ENCODE data around the gene SHF.
"Not testable (repeated sequence)": the region's sequence is repeated elsewhere in the genome, so short reads cannot be mapped to it uniquely, and the experiment has no call there.

Gene SHF, protein sequence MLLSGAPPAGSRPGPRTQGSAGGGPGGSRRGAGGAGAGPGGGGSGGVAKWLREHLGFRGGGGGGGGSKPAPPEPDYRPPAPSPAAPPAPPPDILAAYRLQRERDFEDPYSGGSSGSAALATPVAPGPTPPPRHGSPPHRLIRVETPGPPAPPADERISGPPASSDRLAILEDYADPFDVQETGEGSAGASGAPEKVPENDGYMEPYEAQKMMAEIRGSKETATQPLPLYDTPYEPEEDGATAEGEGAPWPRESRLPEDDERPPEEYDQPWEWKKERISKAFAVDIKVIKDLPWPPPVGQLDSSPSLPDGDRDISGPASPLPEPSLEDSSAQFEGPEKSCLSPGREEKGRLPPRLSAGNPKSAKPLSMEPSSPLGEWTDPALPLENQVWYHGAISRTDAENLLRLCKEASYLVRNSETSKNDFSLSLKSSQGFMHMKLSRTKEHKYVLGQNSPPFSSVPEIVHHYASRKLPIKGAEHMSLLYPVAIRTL

DNA sequence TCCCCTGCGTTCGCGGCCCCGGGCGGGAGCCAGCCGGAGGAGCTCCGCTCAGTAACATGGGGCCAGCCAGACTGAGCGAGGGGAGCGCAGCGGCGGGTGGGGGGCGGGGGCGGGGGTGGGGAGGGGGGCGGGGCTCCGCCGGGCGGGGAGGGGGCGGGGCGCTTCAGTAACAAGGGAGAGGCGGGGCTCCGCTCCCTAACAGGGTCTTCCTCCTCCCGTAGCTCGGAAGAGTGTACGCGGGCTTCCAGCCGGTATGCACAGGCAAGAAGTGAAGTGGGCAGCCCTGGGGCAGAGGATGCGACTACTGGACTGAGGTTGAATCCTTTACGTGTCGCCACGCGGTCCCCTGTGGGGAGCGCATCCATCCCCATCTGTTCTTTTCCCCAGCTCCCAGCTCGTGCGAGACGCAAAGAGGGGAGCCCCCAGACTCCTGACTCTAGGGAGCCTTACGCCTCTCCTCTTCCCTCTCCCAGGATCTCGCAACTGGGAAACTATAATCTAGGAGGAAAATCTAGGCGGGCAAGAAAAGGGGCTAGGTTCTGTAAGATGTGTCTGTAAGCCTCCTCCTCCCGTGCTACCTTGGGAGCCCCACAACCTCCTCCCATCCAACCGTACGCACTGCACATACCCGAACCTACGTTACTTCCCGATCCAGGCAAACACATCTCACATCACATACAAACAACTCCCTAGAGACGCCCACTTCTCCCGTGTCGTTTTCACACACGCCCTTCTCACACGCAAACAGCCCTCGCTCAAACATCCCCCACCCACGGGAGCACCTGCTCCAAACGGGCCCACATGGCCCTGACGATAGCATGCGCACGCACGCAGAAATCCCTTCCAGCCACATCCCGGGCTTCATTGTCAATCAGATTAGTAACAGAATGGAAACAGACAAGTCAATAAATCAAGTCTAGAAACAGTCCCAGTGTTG is at the start of gene SHF:
Gene SHF (minus strand): TSS at position 73 of the 937 bp plus-strand sequence. CDS start 15 bp downstream, at position 58.
- peak; percentile 53 to 76 for DNase-seq

DNA sequence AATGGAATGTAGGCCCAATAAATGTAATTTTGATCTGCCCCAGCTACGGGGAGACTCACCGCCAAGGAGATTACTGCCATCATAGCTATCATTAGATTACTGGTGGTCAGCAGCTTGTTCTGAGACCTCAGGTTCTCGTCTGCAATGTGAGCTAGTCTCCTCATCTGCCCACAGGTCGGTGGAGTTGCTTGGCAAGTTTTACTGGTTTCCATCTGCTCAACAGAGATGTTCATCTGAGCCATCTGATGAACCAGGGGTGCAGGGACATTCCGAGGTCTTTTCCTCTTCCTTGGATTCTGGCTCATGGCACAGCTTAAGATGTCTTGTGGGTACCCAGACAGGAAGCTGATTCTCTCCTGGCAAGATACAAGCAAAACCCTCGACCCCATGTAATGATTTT is 49.0 kb upstream of the SHF start:
- not testable (repeated sequence) for DNase-seq

DNA sequence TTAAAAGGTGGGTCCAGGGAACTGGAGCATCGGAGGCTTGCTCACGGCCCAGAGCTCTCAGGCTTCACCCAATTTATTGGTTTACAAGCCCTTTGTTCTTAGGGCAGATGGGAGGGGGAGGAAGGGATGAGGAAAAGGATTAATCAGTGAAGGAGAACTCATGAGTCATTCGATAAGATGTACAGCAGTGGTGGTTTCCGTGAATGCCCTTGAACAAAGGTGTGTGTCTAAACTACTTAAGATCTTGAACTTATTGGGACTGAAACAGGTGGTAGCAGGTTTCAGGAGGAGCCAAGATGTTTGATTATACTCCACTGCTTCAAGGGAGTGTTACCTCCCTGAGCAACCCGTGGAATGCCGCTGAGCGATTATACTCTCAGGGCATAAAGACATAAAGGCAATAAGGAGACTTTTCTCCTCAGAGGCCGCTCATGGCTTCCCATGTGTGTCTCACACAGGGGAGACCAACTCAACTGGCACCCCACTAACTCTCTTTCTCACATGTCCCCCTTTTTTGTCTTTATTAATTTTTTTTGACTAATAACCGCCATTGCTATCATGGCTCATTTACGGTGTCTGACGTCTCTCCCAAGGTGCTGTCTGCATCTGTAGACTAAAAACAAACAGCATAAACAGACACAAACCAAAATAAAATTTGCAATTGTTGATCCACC is 46.9 kb upstream of the SHF start:
- no peak for DNase-seq

DNA sequence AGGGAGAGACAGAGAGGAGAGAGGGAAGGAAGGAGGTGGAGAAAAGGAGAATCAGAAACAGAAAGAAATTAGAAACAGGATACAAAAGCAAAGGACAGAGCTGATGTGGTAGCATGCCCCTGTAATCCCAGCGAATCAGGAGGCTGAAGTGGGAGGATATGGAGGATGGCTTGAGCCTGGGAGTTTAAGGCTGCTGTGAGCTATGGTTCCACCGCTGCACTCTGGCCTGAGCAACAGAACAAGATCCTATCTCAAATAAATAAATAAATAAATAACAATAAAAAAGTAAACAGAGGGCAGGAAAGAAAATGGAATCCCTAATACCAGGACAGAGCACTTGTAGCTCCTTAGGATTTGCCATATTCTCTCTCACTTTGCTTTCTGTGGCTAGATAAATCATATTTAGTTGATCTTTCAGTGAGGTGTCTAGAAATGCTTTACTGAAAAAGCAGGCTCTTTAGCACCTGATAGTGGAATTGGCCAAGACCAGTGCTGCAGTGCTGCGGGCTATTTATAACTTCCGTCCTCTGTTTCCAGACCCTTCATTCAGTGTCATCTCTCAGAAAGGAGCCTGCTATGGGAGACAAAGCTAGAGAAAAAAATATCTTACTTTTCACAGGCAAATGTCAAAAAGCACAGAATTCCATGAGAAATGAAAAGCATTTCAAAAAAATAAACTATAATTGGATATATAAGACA is 44.2 kb upstream of the SHF start:
- no peak for DNase-seq

DNA sequence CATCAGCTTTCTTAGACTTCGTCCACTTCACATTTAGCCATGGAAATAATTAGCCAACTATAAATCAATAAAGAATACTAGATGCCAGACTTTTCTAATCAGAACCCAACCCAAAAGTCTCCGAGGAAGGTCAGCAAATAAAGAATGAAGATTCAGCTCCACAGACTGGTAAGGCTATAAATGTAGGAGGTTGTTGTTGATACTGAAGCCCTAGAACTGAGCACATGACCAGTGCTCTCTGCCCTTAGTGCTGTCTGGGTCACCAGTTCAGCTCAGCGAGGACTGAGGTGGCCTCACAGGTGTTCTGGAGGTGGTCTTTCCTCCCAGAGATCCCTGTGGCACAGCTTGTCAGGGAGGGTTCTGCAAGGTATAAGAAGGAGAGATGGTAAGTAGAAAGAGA is 43.4 kb upstream of the SHF start:
- no peak for DNase-seq

DNA sequence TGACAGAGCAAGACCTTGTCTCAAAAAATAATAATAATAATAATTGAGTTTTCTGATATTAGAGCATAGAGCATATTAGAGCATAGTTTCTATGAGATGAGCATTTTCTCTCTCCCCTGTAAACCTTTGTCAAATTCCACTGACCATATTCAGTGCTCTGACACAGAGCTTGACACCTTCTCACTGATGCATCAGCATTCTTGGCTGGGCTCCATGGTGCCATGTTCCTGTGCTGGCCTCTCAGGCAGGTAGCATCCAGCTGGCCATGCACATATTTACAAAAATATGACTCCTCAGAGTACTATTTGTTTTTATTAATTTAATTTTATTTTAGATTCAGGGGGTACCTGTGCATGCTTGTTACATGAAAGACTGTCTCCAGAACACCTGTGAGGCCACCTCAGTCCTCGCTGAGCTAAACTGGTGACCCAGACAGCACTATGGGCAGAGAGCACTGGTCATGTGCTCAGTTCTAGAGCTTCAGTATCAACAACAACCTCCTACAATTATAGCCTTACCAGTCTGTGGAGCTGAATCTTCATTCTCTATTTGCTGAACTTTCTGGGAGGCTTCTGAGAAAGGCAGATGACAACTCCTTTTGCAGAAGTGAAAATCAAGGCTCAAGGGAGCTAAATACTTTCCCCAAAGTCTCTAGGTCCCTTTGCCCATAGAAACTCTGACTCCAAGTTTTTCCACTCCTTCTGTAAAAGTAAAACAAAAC is 42.6 kb upstream of the SHF start:
- no peak for DNase-seq

DNA sequence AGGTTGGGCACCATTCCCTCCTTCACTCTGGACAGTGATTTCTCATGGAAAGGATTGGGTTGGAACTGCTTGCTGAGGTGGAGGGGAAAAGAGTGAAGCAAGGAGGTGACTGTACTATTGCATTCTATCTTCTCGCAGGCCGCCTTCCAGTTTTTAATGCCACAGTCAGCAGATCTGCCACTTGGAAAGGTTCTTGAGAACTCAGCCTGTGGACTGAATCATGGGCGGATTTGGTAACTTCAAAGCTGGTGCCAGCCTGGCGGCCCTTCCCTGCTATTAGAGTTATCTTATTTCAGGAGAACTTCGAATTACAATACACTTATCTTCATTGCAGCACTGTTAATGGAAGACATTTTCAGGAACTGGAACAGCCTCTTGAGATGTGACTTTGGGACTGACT is 41.2 kb upstream of the SHF start:
- DNase-seq, result no peak

DNA sequence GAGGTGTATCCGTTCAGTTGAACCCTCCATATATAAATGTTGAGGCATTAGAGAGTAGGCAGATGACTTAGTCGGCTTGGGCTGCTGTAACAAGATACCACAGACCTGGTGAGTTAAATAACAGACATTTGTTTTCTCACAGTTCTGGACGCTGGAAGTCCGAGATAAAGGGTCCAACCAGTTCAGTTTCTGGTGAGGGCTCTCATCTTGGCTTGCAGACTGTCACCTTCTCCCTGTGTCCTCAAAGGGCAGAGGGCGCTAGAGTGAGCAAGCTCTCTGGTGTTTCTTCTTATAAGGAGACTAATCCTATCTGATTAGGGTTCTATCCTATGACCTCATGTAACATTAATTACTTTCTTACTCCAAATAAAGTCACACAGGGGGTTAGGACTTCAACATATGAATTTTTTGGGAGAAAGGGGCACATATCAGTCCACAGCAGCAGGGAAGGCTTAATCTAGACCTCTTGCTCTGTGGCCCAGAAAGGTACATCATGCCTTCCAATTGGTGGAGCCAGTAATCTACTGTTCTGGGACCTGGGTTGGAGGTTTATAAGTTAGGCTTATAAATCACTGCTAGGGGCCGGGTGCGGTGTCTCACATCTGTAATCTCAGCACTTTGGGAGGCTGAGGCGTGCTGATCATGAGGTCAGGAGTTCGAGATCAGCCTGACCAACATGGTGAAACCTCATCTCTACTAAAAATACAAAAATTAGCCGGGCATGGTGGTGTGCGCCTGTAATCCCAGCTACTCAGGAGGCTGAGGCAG is 37.9 kb upstream of the SHF start:
- DNase-seq, result no peak

DNA sequence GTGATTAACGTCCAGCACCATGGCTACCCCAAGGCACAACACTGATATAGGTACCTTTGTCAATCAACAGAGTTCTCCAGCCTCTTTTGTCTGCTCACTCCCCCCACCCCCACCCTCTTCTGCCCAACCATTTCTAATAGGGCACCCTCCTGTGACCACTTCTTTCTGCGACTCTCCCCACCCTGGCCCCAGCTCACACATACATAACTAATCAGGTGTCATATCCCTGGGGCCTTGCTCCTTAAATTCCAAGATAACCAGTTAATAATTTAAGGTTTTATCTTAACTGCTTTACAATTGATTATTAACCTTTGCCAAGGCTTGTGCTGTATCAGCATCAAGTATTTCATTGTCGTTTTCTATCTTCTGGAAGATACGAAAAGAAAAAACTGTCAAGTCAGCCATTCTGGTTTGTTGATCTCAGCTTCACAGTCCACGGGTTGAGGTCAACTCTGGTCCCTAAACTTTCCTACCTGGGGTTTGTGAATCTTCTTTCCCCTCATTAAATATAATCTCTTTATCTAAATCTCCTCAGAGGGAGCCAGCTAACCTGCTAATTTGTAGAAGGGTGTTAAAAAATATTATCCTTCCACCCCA is 37.0 kb upstream of the SHF start:
- DNase-seq, result no peak

DNA sequence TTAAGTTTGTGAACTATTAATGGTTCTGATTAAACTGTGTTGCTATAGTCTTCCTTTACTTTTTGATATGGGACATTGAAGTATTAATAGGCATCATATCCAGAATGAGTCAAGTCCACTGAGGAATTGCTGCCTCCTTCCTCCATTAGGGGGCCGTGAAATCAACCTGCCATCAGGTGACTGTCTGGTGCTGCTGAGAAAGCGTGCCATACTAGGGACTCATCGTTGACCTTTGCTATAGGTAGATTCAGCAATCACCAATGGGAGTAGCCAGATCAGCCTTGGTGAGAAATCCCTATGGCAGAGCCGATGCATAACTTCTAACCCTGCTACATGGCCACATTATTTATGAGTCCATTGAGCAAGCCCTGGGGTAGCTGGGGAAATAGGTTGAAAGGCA is 34.2 kb upstream of the SHF start:
- no peak for DNase-seq

DNA sequence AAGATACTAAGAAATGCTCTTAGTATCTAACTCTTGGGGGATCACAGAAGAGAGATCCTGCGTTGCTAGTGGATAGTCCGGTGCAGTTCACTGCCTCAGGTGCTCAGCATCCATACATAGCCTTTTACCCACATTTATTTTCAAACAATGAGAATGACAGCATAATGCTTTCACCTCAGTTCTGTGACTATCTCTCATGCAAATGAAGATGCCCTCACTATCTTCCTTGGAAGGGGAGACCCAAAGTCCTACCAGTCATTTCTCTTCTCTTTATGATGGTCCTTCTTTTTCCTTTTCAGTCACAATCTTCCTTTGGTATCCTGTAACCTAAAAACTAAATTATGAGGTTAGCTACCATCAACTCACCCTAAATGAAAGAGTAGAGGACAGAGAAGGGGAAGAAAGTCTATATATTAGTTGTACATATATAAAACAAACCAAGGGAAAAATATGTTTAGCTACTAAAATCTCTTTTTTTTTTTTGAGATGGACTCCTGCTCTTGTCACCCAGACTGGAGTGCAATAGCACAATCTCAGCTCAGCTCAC is 33.4 kb upstream of the SHF start:
- DNase-seq, result no peak

DNA sequence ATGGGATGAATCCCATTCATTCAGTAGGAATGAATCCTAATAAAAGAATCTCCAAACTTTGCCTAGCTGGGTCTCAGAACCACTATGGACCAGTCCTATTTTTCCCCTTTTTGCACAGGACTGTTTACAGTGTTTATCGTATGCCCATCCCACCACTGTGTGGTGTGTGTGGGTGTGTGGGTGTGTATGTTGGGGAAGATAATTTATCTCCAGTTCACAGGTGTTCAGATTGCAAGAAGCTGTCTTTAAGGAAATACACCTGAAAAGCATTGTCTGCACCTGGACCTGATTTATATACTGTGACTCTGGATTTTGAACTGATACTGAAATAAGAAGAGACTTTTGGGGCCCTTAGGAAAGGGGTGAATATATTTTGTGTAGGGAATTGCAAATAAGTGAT is 24.7 kb upstream of the SHF start:
- DNase-seq, result no peak

DNA sequence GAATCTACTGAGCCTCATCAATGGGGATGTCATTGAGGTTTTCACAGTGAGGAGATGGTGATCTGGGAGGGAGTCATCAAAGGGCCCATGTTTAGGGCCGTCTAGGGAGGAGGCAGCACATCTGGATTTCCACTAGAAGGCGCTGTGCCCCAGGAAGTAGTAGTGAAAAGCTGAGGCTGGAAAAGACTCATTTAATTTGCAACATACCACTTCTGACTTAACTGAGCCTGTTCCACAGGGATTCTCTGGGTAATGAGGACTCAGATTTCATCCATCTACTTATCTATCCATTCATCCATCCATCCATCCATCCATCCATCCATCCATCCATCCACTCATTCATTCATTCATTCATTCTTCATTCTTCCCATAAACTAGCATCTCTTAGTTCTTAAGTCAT is 17.4 kb upstream of the SHF start:
- peak; percentile 61 to 68 for DNase-seq

DNA sequence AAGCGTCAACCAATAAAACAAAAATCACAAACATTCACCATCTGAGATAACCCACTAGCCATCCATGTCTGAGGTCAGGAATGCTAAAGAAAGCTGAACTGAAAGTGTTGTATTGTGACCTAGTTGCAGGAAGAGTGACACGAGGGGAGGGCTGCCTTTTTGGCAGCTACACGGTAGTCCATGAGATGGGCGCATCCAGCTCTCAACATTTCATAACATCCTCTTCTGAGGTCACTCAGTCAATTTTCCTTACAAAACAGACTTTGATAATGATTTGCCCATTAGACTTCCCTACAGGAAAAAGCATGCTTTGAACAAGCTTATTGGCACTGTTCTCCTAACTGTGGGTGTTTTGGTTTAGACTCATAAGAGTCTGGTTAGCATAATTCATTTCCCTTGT is 15.4 kb upstream of the SHF start:
- DNase-seq, result no peak

DNA sequence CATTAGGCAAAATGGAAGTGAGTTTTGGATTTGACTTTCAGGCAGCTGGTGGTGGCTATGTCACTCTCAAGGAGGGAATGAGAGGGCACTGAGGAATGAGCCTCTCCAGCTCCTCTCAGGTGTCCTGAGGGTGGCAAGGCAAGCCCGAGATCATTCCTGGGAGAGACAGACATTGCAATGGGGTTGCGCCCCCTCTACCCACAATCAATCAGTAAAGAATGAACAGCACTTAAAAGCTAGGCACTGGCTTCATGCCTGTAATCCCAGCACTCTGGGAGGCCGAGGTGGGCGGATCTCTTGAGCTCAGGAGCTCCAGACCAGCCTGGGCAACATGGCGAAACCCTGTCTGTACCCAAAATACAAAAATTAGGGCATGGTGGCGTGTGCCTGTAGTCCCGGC is 14.1 kb upstream of the SHF start:
- DNase-seq, result no peak

DNA sequence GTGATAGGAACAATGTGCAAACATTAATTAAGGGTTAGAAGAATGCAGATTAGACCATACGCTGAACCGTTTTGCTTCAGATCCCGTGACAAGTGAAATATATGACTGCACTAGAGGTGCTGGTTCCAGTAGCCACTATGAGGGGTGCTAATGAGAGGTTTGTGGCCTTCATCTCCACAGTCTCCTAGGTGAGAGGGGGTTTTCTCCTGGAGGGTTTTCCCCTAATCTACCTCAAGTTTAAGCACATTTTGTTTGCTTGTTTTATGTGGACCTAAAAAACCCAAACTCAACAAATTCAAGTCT is 13.7 kb upstream of the SHF start:
- DNase-seq, result peak in 1 of 2 donors; percentile 41

DNA sequence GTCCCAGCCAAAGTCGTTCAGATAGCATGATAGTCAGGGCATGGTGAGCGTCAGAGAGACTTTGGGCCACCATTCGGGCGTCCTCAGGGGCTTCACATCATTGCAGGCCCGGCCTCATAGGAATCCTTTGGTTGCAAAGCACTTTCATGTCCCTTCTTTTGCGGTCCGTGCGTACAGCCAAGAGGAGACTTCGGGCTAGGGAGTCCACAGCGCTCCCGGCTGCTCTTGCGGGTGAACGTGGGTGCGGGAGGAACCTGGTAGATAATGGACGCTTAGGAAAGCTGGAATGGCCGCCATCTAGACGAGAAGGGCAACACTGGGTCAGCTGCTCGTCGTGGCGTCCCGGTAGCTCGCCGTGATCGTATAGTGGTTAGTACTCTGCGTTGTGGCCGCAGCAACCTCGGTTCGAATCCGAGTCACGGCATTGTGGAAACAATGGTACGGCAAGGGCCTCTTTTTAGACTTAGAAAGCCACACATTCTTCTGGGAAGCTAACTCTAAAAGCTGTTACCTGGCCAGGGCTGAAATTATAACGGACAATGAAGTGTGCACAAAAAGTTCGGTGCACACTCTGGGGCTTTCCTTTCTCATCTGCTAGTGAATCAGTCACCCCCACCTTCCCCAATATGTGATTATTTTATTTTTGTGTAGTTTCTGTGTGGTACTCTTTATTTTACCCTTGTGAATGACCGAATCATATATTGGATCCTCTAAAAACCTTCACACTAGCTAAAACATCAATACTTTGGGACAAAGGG is 13.2 kb upstream of the SHF start:
- peak; percentile 85 for DNase-seq

DNA sequence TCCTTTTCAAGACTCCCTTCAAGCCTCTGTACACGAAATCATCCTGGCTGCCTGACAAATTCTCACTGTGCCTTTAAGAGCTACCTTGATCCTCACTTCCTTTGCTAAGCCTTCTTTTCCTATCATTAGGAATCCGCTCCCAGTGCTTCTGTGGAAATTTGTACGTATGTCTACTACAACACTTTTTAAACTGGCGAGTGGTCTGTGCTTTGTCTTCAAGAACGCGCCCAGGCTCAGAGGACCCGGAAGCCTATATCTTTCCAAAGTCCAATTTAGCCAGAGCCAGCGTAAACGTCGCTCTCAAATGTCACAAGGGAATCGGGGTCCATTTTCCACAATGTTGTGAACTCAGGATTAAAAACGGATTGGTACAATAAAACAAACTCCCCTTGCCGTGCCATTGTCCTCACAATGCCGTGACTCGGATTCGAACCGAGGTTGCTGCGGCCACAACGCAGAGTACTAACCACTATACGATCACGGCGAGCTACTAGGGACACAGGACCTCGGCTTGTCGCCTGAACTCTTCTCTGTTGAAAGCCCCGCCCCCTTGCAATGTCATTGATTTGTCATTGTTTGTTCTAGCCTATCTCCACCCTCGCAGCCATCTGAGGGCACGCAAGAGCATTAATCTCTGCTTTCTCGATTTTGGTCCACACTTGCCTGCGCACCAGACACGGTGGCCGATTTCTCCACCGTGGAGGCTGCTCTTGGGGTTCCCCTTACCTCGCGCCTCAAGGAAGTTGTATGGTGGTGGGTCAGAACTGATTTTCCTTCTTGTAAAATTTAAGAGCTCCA is 12.4 kb upstream of the SHF start:
- peak; percentile 97 to 98 for DNase-seq

All from CD4-positive, alpha-beta T cell treated with Interleukin-1 beta for 1 hour (primary cell).